Stimulated activated CD4-positive, alpha-beta T cell treated with anti-CD3 and anti-CD28 coated beads, Interleukin-12 subunit alpha, Interleukin-12 subunit beta, amount 100 ng/mL, for 4 hours (primary cell): ENCODE results near the gene RAD51B.
"Not testable (repeated sequence)": the region's sequence is repeated elsewhere in the genome, so short reads cannot be mapped to it uniquely, and the experiment has no call there.

ENCODE experiments used
- DNase-seq: peaks from one replicate; pipeline ENCODE4 v3.0.0-alpha.2; 2020

RAD51B gene

GRCh38 chr14:68752271-68753006, 932.9 kb downstream of the RAD51B start:
- DNase-seq, result no peak

- no peak for DNase-seq
These were observed 934.1 kb downstream of the RAD51B start for GRCh38 chr14:68753690-68754089.

- DNase-seq, result no peak
These were observed 935.4 kb downstream of the RAD51B start for GRCh38 chr14:68755016-68755353.

DNA sequence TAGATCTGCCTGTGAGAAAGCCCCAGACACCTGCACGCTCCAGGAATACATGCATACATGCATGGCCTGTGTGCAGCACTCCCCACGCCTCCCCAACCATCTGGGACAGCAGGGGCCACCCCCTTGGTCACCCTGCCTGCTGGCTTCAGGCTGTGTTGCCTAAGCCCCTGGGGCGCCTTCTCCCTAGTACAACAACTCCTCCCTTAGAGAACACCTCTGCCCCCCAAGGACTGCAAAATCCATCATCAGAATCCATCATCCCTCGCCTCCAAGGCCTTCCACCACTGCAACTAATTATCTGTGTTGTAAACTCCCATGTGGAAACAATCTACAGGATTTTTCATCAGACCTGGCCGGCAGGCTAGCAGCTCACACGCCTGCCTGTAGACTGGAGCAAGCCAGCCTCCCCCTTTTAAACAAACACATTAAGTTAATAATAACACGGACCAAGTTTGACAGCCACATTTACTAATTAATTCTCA, 936.5 kb downstream of the RAD51B start:
- DNase-seq, result no peak

DNA sequence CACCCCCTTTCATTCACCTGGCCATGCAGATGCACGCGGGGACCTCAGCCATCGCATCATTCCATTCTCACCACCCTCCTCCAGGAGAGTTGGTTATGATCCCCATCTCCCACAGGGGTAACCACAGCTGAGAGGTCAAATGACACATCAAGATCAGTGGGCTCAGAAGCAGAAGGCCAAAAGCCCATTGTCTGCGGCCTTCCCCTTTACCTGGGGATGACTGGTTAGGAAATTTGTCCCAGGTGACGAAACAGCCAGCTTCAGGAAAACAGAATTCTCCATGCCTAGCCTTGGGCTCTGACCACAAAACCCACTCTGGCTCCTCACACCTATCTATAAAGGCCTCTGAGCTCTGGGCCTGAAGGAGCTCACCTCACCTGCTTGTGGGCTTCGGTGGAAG, 937.2 kb downstream of the RAD51B start:
- no peak for DNase-seq

DNA sequence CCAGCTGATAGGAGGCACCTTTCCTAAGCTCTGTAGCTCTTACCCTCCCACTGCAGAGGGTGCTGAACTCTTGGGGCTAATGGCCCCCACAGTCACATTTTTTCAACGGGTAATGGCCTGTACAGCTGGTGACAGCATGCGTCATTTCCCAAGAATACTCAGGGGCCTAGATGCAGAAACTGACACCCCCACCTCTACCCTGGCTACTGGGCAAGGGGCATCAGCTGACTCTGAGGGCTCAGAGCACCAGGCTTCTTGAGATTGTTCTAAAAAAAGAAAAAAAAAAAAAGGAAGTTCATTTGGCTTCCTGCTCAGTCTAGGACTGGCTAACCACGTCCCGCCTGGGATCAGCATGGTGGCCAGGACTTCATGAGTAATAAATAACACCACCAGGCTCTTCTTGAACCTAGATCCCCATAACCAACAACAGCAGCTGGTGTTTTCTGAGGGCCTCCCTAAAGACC, 938.1 kb downstream of the RAD51B start:
- DNase-seq, result no peak

DNA sequence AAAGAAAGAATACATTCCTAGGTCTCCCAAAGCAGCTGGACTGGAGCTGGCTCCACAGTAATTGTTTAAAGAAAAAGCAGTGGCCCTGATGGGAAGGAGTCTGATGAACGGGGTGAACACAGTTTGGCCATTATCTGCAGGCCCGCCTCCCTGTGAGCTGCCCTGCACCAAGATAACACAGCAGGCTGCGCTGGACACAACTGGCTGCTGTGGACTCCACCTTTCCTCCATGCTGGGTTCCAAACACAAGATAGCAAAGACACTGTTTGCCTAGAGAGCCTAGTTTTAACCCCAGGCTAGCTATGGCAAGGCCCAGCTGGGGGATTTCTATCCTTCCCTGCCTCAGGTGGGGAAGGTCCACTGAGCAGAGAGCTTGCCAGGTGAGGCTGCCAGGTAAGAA, 938.7 kb downstream of the RAD51B start:
- DNase-seq, result no peak

DNA sequence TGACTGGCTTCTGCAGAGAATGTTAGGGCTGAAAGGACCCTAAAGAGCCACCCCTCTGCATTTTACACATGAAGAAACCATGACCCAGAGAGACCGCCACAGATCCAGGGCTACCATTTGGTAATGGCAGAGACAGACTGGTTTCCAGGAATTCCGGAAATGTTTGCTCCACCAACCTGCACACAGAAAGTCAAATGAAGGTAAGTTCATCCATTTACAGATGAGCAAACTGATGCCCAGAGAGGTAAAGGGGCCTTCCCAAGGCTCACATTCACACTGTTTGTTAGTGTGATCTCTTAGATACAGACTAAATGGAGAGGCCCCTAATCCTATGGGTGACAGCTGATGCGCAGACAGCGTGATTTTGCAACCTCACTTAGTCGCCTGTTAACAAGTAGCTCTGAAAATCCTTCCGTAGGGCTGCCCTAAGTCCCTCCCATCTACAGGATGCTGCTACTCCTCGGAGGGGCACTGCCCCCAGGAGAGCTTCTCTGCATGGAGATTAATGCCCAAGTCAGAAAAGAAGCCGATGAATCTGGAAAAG, 939.5 kb downstream of the RAD51B start:
- DNase-seq, result no peak

DNA sequence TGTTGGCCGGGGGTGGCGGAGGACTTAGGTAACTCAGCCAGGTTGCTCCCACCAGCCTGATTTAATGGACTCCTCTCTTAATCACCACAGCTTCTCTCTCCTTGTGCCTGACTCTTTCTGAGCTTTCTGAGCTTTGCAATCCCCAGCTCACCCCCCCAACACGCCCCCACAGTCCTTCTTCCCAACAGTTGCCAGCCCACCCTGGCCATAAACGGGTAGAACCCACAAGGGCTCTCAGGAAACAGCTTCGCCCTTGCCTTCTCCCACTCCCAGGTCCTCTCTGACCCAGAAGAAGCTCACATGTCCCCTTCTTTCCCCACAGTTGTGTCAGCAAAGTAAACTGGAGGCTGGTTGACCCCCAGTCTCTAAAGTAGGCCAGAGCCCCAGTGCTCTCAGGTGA, 940.4 kb downstream of the RAD51B start:
- no peak for DNase-seq

GRCh38 chr14:68760761-68761160, 941.2 kb downstream of the RAD51B start:
- DNase-seq, result no peak

- DNase-seq, result no peak
These were observed 941.8 kb downstream of the RAD51B start for GRCh38 chr14:68761391-68761790.

- no peak for DNase-seq
These were observed 943.6 kb downstream of the RAD51B start for GRCh38 chr14:68762953-68763764.

DNA sequence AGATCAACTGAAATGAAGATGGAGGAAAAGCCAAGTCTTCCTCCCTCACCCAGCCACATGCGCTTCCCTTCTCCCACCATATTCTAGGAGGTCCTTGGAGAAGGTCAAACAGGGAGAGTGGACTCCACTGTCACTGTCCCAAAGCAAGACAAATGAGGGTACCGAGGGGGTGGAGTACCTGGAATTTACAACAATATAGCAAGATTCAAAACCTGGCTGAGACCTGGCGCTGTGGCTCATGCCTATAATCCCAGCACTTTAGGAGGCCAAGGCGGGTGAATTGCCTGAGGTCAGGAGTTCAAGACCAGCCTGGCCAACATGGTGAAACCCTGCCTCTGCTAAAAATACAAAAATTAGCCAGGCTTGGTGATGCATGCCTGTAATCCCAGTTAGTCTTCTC, 944.3 kb downstream of the RAD51B start:
- not testable (repeated sequence) for DNase-seq

DNA sequence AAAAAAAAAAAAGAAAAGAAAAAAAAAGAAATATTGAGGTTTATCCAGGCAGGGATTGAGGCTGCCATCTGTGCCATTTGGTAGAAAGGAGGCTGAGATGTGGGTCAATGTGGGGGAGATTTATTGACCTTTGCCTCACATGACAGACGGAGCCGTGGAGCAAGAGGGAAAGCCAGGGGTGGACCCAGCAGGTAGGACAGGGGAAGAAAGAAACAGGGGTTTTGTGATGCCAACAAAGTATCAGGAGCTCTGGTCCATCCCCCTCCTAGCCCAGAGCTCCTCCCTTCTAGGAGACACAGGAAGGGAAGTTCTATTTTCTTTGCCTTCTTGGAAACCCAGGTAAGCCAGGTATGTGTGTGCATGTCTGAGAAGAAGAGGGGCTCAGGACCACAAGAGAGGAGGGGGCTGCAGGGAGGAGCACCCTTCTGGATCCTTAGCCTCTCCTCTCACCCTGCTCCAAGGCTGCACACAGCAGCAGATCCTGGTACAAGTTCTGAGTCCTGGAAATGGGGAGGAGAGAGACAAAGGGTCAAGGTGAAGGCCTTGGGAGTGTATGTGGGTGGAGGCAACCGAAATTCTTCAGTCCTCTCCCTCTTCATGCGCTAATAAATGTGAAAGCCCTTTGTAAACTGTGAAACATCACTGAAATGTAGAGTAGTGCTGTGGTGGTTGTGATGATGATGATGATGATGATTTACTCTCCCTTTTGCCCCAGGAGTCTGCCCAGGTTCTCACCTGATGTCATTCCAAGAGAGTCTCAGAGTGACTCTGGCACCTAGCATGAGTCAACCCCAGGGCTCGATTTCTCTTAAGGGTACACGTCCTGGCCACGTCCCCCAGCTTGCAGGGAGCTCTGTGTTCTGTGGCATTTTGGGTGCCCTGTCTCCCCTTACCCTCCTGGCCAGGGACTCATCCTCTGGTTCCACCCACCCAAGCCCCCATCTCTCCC, 947.0 kb downstream of the RAD51B start:
- DNase-seq, result no peak

- no peak for DNase-seq
These were observed 947.7 kb downstream of the RAD51B start for GRCh38 chr14:68767248-68767645.

DNA sequence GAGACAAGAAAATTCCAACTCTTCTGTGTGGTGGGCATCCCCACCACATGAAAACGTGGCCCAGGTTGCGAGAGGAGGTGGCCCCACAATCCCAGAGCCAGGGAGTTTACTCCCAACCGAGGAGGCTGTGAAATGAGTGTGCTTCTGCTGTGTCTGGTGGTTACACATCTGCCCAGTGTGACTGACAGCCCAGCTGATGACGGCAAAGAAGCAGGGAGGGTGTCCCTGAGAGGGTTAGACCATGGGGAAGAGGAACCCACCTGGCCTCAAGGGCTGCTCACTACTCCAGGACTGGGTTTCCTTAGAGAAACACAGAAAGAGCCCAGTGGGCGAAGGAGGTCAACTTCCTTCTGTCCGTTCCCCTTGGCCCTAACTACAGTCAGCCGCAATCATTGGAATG, 948.7 kb downstream of the RAD51B start:
- DNase-seq, result no peak

DNA sequence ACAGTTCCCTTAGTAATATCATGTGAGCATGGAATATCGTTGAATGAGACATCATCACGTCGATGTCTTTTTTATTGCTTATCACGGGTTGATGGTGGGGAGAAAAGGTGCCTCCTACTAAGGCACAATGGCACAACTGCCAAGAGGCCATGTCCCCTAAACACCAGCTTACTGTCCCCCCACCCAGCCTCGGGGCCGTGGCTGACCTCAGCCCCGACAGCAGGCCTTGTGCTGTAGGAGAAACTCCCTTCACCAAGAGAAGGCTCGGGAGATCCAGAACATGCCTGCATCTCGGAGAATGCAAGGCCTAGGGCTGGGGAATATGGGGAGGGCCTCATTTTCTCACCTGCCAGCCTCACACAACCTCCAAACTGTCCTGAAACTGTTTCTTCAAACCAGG, 950.5 kb downstream of the RAD51B start:
- DNase-seq, result no peak

DNA sequence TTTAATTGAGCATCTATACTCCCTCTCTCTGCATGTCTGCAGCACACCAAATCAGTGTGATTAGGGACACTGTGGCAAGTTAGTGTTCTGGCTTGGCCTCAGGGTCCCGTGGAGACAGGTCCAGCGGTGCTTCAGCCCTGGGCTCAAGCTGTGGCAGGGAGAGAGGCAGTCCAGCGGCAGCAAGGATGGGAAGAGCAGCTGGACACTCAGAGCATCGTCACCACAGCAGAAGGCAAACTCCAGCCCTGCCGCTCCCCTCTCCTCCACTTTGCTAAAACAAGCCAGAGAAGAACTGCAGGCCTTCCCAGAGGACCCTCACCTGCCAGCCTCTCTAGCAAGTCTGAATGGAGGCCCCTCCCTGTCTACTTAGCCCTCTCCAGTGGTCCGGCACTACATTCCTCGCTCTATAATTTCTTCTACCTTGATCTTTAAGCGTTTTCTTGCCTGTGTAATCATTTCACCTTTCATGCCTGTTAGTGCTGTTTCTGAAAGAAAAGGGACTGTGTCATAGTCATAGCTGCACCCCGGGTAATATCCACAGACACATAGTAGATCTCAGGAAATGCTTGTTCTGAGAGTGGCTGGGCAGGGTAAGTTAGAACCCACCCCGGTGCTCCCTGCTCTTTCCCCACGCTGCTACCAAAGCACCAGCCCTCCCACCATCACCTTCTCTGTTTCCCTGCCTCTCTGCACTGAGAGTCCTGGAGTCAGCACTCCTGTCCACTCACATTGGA, 951.1 kb downstream of the RAD51B start:
- DNase-seq, result no peak

GRCh38 chr14:68771631-68772030, 952.1 kb downstream of the RAD51B start:
- DNase-seq, result no peak

GRCh38 chr14:68772761-68773381, 953.3 kb downstream of the RAD51B start:
- no peak for DNase-seq

- no peak for DNase-seq
These were observed 955.4 kb downstream of the RAD51B start for GRCh38 chr14:68774771-68775613.
